ENCODE data around the gene TUT4. TPM values are rescaled to one million over a fixed set of nuclear protein-coding genes. Genes with fewer than 3 reads are reported as not detected.

Gene TUT4
- total RNA-seq, 1 donor from 2014 or later = 158 TPM

DNA sequence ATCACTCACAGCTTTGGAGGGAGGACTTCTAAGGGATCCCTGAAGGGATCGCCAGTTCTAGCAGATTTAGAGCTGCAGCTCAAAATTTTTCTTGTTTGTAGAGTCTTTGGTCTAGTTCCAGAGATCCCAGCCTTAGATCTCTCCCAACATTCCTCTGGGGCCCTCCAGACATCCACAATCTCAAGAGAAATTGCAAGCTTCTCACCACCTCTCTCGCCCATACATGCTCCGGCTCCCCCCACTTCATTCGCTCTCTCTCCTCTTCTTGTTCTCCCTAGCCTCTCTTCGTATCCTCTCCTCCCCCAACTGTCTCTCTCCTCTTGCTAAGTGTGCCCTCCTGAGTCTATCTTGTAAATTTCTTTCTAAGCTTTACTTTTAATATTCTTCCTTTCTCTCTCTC is 15.1 kb upstream of the TUT4 start:
- no peaks in the 10 kb centered on the region for H3K9me3 Mint-ChIP-seq
- H3K4me1 Mint-ChIP-seq = peaks cover 32% of the 10 kb centered on the region
- POLR2A ChIA-PET = interaction anchor here (0.6 to 0.9 kb wide), 4 partner anchors 15 to 100 kb away, joined by 3 to 5 read pairs (median 4); partner anchors contain the start of gene TUT4
- CTCF ChIA-PET = no interaction called here
- TF ChIP-seq, protein P1, sequence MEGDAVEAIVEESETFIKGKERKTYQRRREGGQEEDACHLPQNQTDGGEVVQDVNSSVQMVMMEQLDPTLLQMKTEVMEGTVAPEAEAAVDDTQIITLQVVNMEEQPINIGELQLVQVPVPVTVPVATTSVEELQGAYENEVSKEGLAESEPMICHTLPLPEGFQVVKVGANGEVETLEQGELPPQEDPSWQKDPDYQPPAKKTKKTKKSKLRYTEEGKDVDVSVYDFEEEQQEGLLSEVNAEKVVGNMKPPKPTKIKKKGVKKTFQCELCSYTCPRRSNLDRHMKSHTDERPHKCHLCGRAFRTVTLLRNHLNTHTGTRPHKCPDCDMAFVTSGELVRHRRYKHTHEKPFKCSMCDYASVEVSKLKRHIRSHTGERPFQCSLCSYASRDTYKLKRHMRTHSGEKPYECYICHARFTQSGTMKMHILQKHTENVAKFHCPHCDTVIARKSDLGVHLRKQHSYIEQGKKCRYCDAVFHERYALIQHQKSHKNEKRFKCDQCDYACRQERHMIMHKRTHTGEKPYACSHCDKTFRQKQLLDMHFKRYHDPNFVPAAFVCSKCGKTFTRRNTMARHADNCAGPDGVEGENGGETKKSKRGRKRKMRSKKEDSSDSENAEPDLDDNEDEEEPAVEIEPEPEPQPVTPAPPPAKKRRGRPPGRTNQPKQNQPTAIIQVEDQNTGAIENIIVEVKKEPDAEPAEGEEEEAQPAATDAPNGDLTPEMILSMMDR (IDR thresholded peaks at IDR 0.05) = no peak
- H3K36me3 Mint-ChIP-seq (ENCODE audit: low read depth) = no peaks in the 10 kb centered on the region
- ATAC-seq (ENCODE audit: low read depth) = no peak
- no peak overlapping the region for H3K4me3 Mint-ChIP-seq
- no peak for DNase-seq
- intact Hi-C loops (cut with micrococcal nuclease) = loop anchor here (5.0 kb wide), 2 partner anchors 34 to 36 kb away; partner anchors contain the start of gene GPX7
- peak overlapping the region; percentile 3 for H3K27ac Mint-ChIP-seq
- H3K27me3 Mint-ChIP-seq = no peaks in the 10 kb centered on the region

DNA sequence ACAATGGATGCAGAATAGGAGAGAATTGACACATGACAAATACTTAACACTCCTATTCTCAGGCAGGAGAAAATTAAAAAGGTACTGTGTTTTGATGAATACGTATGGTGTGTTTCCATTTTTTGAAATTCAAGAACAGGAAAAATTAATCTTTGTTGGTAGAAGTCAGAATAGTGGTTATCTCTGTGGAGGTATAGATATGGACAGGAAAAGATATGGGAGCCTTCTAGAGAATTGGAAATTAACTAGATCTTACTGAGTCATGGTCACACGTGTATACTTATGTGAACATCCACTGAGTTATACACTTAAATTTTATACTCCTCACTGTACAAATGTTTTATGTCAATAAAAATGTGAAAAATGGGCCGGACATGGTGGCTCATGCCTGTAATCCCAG is 9.9 kb upstream of the TUT4 start:
- ChIA-PET POLR2A (interaction anchor here (0.6 kb wide), 1 partner anchor 10 kb away, joined by 4 read pairs; the partner anchor contains the start of gene TUT4), CTCF (no interaction called here)
- DNase-seq (no peak), ATAC-seq (ENCODE audit: low read depth) (no peak)
- Mint-ChIP-seq H3K27me3 (no peaks in the 10 kb centered on the region), H3K36me3 (ENCODE audit: low read depth) (no peaks in the 10 kb centered on the region), H3K4me3 (no peak overlapping the region), H3K9me3 (no peaks in the 10 kb centered on the region), H3K4me1 (peaks cover 1% of the 10 kb centered on the region), H3K27ac (no peak overlapping the region)
- intact Hi-C loops (cut with micrococcal nuclease) = no loop called here
- TF ChIP-seq, protein P1 (IDR thresholded peaks at IDR 0.05) = no peak

DNA sequence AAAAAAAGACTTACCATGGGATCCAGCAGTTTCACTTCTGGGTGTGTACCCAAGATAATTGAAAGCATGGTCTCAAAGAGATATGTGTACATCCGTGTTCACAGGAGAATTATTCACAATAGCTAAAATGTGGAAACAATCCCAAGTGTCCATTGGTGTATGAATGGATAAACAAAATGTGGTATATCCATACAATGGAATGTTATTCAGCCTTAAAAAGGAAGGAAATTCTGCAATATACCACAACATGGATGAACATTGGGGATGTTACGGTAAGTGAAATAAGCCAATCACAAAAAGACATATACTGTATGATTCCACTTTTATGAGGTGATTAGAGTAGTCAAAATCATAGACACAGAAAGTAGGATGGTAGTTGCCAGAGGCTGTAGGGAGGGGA is 7.0 kb upstream of the TUT4 start:
- Mint-ChIP-seq H3K4me1 (peaks cover under 1% of the 10 kb centered on the region), H3K27me3 (no peaks in the 10 kb centered on the region), H3K27ac (no peak overlapping the region), H3K36me3 (ENCODE audit: low read depth) (no peaks in the 10 kb centered on the region), H3K4me3 (no peak overlapping the region), H3K9me3 (no peaks in the 10 kb centered on the region)
- ChIA-PET CTCF (no interaction called here), POLR2A (interaction anchor here (0.7 kb wide), 1 partner anchor 84 kb away, joined by 4 read pairs; no protein-coding TSS in a partner anchor)
- TF ChIP-seq, protein P1 (IDR thresholded peaks at IDR 0.05) = no peak
- no peak for ATAC-seq (ENCODE audit: low read depth)
- no peak for DNase-seq
- intact Hi-C loops (cut with micrococcal nuclease) = loop anchor here (10.0 kb wide), 3 partner anchors 195 to 765 kb away; partner anchors contain the start of genes BTF3L4, CC2D1B, LRP8 and TXNDC12

DNA sequence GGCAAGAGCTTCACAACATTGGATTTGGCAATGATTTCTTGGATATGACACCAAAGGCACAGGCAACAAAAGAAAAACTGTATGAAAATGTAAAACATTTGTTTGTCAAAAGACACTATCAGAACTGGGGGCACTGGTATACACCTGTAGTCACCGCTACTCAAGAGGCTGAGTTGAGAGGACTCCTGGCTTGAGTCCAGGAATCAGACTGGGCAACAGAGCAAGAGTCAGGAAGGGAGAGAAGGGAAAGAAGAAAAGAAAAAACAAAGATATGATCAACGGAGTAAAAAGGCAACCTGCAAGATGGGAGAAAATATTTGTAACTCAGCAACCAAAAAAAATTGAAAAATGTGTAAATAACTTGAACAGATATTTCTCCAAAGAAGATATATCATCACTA is 6.0 kb upstream of the TUT4 start:
- H3K9me3 Mint-ChIP-seq = no peaks in the 10 kb centered on the region
- intact Hi-C loops (cut with micrococcal nuclease) = loop anchor here (10.0 kb wide), 3 partner anchors 194 to 766 kb away; partner anchors contain the start of genes BTF3L4, CC2D1B, LRP8 and TXNDC12
- POLR2A ChIA-PET = interaction anchor here (0.7 kb wide), 1 partner anchor 85 kb away, joined by 4 read pairs; no protein-coding TSS in a partner anchor
- CTCF ChIA-PET = no interaction called here
- ATAC-seq (ENCODE audit: low read depth) = no peak
- H3K36me3 Mint-ChIP-seq (ENCODE audit: low read depth) = no peaks in the 10 kb centered on the region
- DNase-seq = no peak
- H3K27ac Mint-ChIP-seq = no peak overlapping the region
- no peak overlapping the region for H3K4me3 Mint-ChIP-seq
- TF ChIP-seq, protein P1 (IDR thresholded peaks at IDR 0.05) = no peak
- no peaks in the 10 kb centered on the region for H3K27me3 Mint-ChIP-seq
- H3K4me1 Mint-ChIP-seq = peaks cover 10% of the 10 kb centered on the region

DNA sequence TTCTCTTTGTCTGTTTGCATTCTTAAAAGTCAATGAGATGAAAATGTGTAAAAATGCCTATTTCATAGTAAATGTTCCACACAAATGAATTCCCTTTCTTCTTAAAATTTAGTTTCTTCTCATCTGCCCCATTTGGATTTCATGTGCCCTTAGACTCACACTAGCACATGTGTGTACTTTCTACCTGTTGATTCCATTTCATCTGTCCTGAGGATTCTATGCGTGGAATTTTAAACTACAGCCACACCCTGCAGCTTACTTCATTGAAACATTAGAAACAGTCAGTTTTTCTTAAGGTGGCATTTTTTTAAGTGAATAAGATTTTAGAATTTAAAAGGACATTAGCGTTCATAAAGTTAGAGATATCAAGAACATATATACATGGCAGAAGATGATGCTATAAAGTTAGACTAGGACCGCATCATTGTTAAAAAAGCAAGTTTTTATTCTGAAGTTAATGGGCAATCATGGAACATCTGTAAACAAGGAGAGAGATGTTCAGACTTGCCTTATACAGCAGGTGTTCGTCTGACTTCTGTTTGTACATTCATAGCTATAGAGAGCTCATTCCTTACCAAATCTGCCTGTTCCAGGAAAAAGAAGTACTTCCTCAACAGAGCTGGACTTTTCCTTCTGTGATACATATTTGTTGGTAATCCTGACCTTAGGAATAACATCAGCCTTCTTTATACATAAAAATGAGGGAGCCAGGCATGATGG is 3.9 kb upstream of the TUT4 start:
- Mint-ChIP-seq H3K27me3 (no peaks in the 10 kb centered on the region), H3K4me1 (peaks cover 11% of the 10 kb centered on the region), H3K9me3 (no peaks in the 10 kb centered on the region), H3K4me3 (no peak overlapping the region), H3K27ac (no peak overlapping the region), H3K36me3 (ENCODE audit: low read depth) (peaks cover 2% of the 10 kb centered on the region)
- POLR2A ChIA-PET = interaction anchor here (0.6 to 1.3 kb wide), 6 partner anchors 12 to 184 kb away, joined by 3 to 6 read pairs (median 3); no protein-coding TSS in a partner anchor
- no peak for ATAC-seq (ENCODE audit: low read depth)
- intact Hi-C loops (cut with micrococcal nuclease) = loop anchor here (10.0 kb wide), 3 partner anchors 192 to 768 kb away; partner anchors contain the start of genes BTF3L4, CC2D1B, LRP8 and TXNDC12
- TF ChIP-seq, protein P1 (IDR thresholded peaks at IDR 0.05) = no peak
- no peak for DNase-seq
- CTCF ChIA-PET = no interaction called here
